ENCODE measurements around the gene MYO1E. TPM values are rescaled to one million over a fixed set of nuclear protein-coding genes. Genes with fewer than 3 reads are reported as not detected.

The MYO1E gene
- total and polyA plus RNA-seq, 2 of the 4 experiments (the other 2 are of a cell fraction), result 13.4 to 37.3 TPM

- Histone ChIP-seq H3K27me3 (ENCODE audit: control insufficient read depth, insufficient read depth, low read length) (no peaks in the 10 kb centered on the region), H3K18ac (ENCODE audit: low read depth, low read length) (no peak overlapping the region), H4K8ac (ENCODE audit: low read depth in 2 of 2, low read length in 2 of 2) (no peak overlapping the region; a peak in 1 of 4 replicates), H3K27ac (ENCODE audit: insufficient read depth, low read length) (no peak overlapping the region), H2BK15ac (ENCODE audit: low read depth, low read length) (no peak overlapping the region), H3K9me3 (ENCODE audit: control insufficient read depth, insufficient read depth, low read length) (no peaks in the 10 kb centered on the region), H4K5ac (ENCODE audit: low read depth, low read length) (no peak overlapping the region), H2BK5ac (ENCODE audit: low read depth, low read length, poor library complexity, severe bottlenecking) (peak overlapping the region; percentile 17), H3K36me3 (ENCODE audit: control insufficient read depth, insufficient read depth, low read length) (no peaks in the 10 kb centered on the region), H2AK5ac (ENCODE audit: low read depth, low read length) (peak overlapping the region; percentile 57; the same call in 1 of the 2 replicates), H3K4me1 (ENCODE audit: control insufficient read depth, insufficient read depth, low read length) (peaks cover 11% of the 10 kb centered on the region), H3K56ac (ENCODE audit: extremely low read depth, insufficient read depth, low read length) (no peak overlapping the region), H3K4me2 (ENCODE audit: low read depth, low read length) (no peak overlapping the region), H3K23ac (ENCODE audit: low read depth, low read length) (no peak overlapping the region), H4K20me1 (ENCODE audit: insufficient read depth, low read length) (peaks cover 33% of the 10 kb centered on the region), H2BK120ac (ENCODE audit: low read depth, low read length) (no peak overlapping the region), H3K4me3 (ENCODE audit: insufficient read depth, low read depth, low read length) (no peak overlapping the region), H3K9me1 (ENCODE audit: insufficient read depth, low read length) (peaks cover 12% of the 10 kb centered on the region), H3K4ac (ENCODE audit: low read depth, low read length) (peak overlapping the region; percentile 43), H3K14ac (replicated peaks; ENCODE audit: low read depth, low read length) (no peak overlapping the region), H2AK9ac (replicated peaks; ENCODE audit: low read depth, low read length, poor library complexity) (no peak overlapping the region), H2BK20ac (ENCODE audit: low read depth, low read length) (no peak overlapping the region), H2AFZ (replicated peaks; ENCODE audit: low read length, poor library complexity) (no peak overlapping the region), H4K91ac (ENCODE audit: insufficient read depth, low read depth, low read length) (no peak overlapping the region), H3K79me1 (ENCODE audit: low read depth in 1 of 2, low read length in 2 of 2) (peaks cover 15 to 61% of the 10 kb centered on the region in 2 experiments; a peak in 3 of 4 replicates), H3K9ac (ENCODE audit: low read depth, low read length) (no peak overlapping the region)
- TF ChIP-seq MXI1 (IDR thresholded peaks at IDR 0.05; ENCODE audit: borderline replicate concordance, low read depth, low read length), result no peak
- no peak for TF ChIP-seq RFX5 (IDR thresholded peaks at IDR 0.05; ENCODE audit: low read depth, low read length)
- TF ChIP-seq POLR2A (IDR thresholded peaks at IDR 0.05; ENCODE audit: low read depth, low read length), result no peak
- no peak for TF ChIP-seq MAFK (IDR thresholded peaks at IDR 0.05; ENCODE audit: low read depth, low read length)
- TF ChIP-seq BHLHE40 (IDR thresholded peaks at IDR 0.05; ENCODE audit: low read depth, low read length), result no peak
- TF ChIP-seq USF2 (IDR thresholded peaks at IDR 0.05; ENCODE audit: low read depth, low read length), result no peak
- TF ChIP-seq CTCF (conservative IDR thresholded peaks at IDR 0.05; ENCODE audit: low read depth, low read length), result no peak
- no peak for TF ChIP-seq ELK1 (IDR thresholded peaks at IDR 0.05; ENCODE audit: borderline replicate concordance, low read depth, low read length)
- TF ChIP-seq CHD1 (IDR thresholded peaks at IDR 0.05; ENCODE audit: low read depth, low read length), result no peak
- no peak for TF ChIP-seq CEBPB (IDR thresholded peaks at IDR 0.05; ENCODE audit: low read depth, low read length)
- no peak for TF ChIP-seq FOS (IDR thresholded peaks at IDR 0.05; ENCODE audit: low read depth, low read length)
- TF ChIP-seq MAZ (IDR thresholded peaks at IDR 0.05; ENCODE audit: borderline replicate concordance, low read depth, low read length), result no peak
- no peak for TF ChIP-seq RAD21 (IDR thresholded peaks at IDR 0.05; ENCODE audit: low read length)
- no CpG with 5 or more reads among the region's 4 CpGs for WGBS, 2 experiments (ENCODE audit: extremely low coverage in 2 of 2, insufficient read length in 1 of 2)
- in situ Hi-C loops (cut with MboI; ENCODE audit: low sequenced_read_pairs), result no loop called here
- DNase-seq (peak; percentile 66), ATAC-seq (ENCODE audit: low read depth) (0 out of 2 replicates have a peak, but pooled peaks have one; percentile 39)
- dilution Hi-C loops (cut with HindIII; ENCODE audit: low sequenced_read_pairs, unreplicated experiment), result no loop called here
- intact Hi-C loops (cut with micrococcal nuclease), result no loop called here
- ChIA-PET POLR2A (ENCODE audit: unreplicated experiment) (no interaction called here), CTCF (no interaction called here)
- BruUV-seq (replicated peaks), result no TSS peak
Measured at GRCh38 chr15:59364248-59364647, 8.4 kb downstream of the MYO1E start.

Data from IMR-90 (cell line).